PC-9 (cell line): ENCODE measurements around the gene PLIN4.

Source experiments
- CTCF ChIP-seq: fragments of 200-600 bp; sonication (generic); conservative IDR thresholded peaks from 2 replicates; pipeline ENCODE4 v1.6.1; 2017; ENCODE audit warnings: mixed run types, antibody characterized with exemption, mild to moderate bottlenecking, moderate library complexity
- EZH2 ChIP-seq: fragments of 200-600 bp; sonication (generic); IDR thresholded peaks from 2 replicates; pipeline ENCODE4 v1.8.0; 2017; ENCODE audit warnings: antibody characterized with exemption, low read depth

- TF ChIP-seq CTCF (no peak), EZH2 (no peak)
Observed at GRCh38 chr19:4538601-4538954, 20.3 kb upstream of the PLIN4 start.
